Measurements from ENCODE around the gene FOXM1.
A peak's percentile ranks its signal among the peaks of the same experiment; 100 is the strongest.

Gene FOXM1, protein sequence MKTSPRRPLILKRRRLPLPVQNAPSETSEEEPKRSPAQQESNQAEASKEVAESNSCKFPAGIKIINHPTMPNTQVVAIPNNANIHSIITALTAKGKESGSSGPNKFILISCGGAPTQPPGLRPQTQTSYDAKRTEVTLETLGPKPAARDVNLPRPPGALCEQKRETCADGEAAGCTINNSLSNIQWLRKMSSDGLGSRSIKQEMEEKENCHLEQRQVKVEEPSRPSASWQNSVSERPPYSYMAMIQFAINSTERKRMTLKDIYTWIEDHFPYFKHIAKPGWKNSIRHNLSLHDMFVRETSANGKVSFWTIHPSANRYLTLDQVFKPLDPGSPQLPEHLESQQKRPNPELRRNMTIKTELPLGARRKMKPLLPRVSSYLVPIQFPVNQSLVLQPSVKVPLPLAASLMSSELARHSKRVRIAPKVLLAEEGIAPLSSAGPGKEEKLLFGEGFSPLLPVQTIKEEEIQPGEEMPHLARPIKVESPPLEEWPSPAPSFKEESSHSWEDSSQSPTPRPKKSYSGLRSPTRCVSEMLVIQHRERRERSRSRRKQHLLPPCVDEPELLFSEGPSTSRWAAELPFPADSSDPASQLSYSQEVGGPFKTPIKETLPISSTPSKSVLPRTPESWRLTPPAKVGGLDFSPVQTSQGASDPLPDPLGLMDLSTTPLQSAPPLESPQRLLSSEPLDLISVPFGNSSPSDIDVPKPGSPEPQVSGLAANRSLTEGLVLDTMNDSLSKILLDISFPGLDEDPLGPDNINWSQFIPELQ

GRCh38 chr12:2877047-2877952, at the start of gene FOXM1, which contains the start of gene RHNO1:
Gene FOXM1 (minus strand): TSS chr12:2877174. CDS start chr12:2874478, 2,696 bp downstream.
Gene RHNO1 (plus strand): TSS chr12:2877223. CDS start chr12:2885367, 8,144 bp downstream.
- DNase-seq (ENCODE audit: low read depth): peak; percentile 82

DNA sequence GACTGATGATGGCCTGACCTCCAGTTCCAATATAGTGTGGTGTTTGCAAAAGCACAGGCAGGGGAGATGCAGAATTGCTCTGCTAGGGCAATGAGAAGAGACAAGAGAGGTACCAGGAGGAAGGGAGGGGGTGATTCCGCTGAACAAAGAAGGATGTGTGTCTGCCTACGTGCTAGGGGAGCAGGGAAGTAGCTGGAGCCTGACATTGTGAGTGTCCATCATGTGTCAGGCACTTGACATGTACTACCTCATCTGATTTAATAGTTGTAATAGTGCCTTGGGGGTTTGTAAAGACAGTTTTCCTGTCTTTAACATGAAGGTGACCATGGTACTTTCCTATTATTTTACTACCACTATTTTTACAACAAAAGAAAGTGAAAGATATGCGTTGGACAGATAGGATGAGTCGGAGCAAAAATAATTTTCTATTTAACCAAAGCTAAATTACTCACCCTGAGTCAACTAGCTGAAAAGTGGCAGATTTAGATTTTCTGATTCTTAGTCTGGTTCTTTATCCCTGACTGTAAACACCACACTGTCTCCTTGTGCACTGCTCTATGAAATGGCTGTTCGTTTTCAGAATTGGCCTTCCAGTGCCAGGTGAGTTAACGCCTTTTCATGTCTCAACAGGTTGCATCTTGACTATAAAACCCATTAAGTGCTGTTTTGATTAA, 48.5 kb upstream of the FOXM1 start:
- no peak for DNase-seq (ENCODE audit: low read depth)

GRCh38 chr12:2924019-2924418, 47.0 kb upstream of the FOXM1 start:
- no peak for DNase-seq (ENCODE audit: low read depth)

DNA sequence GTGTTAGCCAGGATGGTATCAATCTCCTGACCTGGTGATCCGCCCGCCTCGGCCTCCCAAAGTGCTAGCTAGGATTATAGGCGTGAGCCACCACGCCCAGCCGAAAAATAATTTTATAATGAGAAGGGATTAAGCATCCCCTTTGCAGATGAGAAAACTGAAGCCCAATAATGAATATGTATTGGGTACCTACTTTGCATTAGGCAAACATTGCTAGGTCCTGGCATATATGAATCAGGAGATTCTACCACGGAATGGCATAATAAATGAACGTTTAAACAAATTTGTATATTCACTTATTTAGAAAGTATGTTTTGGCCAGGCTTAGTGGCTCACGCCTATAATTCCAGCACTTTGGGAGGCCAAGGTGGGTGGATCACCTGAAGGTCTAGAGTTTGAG, 46.1 kb upstream of the FOXM1 start:
- DNase-seq (ENCODE audit: low read depth): no peak

- no peak for DNase-seq (ENCODE audit: low read depth)
These were observed 45.4 kb upstream of the FOXM1 start for GRCh38 chr12:2922329-2922728.

GRCh38 chr12:2919249-2919648, 42.3 kb upstream of the FOXM1 start:
- DNase-seq (ENCODE audit: low read depth): no peak

GRCh38 chr12:2912216-2912575, 35.2 kb upstream of the FOXM1 start:
- DNase-seq (ENCODE audit: low read depth): no peak

DNA sequence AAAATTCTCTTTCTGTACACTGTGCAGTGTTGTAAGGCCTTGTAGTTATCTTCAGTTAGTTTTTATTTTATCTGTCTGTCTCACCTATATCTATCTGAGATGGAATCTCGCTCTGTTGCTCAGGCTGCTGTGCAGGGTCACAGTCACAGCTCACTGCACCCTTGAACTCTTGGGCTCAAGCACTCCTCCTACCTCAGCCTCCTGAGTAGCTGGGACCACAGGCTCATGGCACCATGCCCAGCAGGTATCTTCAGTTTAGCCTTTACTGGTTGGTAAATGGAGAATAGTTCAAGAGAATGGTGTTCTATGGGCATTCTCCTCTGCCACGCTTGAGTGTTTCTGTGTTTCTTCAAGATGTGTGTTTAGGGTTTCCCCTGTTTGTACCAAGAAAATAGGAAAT, 27.3 kb upstream of the FOXM1 start:
- DNase-seq (ENCODE audit: low read depth): no peak

GRCh38 chr12:2902272-2902880, 25.4 kb upstream of the FOXM1 start:
- no peak for DNase-seq (ENCODE audit: low read depth)

DNA sequence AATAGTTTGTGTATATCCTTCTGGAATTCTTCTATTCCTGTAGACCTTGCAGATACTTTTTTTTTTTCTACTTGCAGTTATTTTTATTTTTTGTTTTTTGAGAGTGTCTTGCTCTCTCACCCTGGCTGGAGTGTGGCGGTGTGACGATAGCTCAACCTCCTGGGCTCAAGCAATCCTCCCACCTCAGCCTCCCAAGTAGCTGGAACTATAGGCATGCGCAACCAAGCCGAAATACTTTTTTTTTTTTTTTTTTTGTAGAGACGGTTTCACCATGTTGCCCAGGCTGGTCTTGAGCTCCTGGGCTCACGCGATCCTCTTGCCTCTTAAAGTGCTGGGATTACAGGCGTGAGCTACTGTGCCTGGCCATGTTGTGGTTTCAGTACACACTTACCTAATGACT, 23.7 kb upstream of the FOXM1 start:
- DNase-seq (ENCODE audit: low read depth): no peak

GRCh38 chr12:2897418-2897817, 20.4 kb upstream of the FOXM1 start:
- DNase-seq (ENCODE audit: low read depth): no peak

- no peak for DNase-seq (ENCODE audit: low read depth)
These were observed 18.5 kb upstream of the FOXM1 start for GRCh38 chr12:2895511-2895910.

GRCh38 chr12:2895051-2895451, 18.1 kb upstream of the FOXM1 start:
- no peak for DNase-seq (ENCODE audit: low read depth)

- no peak for DNase-seq (ENCODE audit: low read depth)
These were observed 16.0 kb upstream of the FOXM1 start for GRCh38 chr12:2893007-2893406.

GRCh38 chr12:2892246-2892645, 15.3 kb upstream of the FOXM1 start:
- no peak for DNase-seq (ENCODE audit: low read depth)

- DNase-seq (ENCODE audit: low read depth): no peak
These were observed 14.5 kb upstream of the FOXM1 start for GRCh38 chr12:2891240-2892053.

GRCh38 chr12:2890388-2891239, 13.6 kb upstream of the FOXM1 start, which contains the start of gene TULP3:
Gene TULP3 (plus strand): TSS chr12:2890891. CDS start chr12:2890948, 57 bp downstream.
- DNase-seq (ENCODE audit: low read depth): peak; percentile 97

GRCh38 chr12:2890001-2890387, 13.0 kb upstream of the FOXM1 start:
- no peak for DNase-seq (ENCODE audit: low read depth)

DNA sequence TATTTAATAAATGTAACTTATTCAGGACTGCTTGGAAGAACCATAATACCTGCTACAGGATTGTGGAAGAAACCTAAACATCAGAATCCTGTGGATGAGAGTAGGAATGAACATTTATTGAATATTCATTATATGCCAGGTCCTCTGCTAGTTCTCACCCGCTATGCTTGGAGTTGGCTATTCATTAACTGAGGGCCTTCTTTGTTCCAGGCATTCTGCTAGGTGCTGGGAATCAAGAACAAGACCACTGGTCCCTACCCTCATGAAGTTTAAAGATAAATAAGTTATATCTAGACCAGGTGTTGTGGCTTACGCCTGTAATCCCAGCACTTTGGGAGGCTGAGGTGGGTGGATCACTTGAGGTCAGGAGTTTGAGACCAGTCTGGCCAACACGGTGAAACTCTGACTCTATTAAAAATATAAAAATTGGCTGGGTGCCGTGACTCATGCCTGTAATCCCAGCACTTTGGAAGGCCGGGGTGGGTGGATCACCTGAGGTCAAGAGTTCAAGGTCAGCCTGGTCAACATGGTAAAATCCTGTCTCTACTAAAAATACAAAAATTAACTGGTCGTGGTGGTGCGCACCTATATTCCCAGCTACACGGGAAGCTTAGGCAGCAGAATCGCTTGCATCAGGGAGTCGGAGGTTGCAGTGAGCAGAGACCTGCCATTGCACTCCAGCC, 9.9 kb upstream of the FOXM1 start:
- DNase-seq (ENCODE audit: low read depth): no peak

Data from stimulated activated CD8-positive, alpha-beta memory T cell treated with anti-CD3 and anti-CD28 coated beads, Interleukin-4, amount 100 ng/mL, for 24 hours (primary cell).